ENCODE measurements around the gene SDK1. TPM values are rescaled to one million over a fixed set of nuclear protein-coding genes. Genes with fewer than 3 reads are reported as not detected.
A peak's percentile ranks its signal among the peaks of the same experiment; 100 is the strongest.

The SDK1 gene
- polyA plus RNA-seq, 10 donors = 1.9 to 6.0 (median 2.7) TPM

GRCh38 chr7:3461923-3462322 is 160.9 kb downstream of the SDK1 start:
- DNase-seq = no peak

- no peak for DNase-seq
These were observed 162.6 kb downstream of the SDK1 start for GRCh38 chr7:3463696-3464095.

DNA sequence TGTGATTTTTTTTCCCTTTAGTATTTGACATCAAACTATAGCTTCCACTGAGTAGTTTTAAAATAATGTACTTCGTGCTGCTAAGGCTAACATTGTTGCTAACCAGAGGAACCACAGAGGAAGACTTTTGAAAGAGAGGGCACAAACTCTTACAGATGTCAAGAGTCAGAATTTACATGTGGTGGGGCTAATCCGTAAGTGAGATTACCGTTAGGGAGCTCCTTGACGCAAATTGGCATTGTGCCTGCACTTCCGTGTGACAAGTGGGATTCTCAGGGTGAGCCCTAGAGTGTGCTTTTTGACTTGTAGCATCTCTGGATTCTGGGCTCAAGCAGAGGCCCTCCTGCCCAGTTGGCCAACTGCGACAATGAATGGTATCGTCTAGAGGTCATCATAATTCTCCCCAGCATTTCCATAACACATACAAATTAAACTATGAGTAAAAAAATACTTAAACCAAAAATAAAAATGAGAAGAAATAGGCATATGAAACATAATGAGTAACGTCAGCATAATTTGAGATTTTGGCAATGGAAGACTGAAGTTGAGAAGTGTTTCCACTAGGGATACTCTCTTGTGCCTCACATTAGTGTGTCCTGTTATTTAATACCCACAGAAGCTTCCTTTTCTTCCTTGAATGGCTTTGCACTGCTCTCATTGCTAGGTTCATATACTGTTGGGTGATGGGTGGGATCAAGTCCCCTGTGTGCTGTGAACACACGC is 164.0 kb downstream of the SDK1 start:
- DNase-seq = no peak

- DNase-seq = no peak
These were observed 165.2 kb downstream of the SDK1 start for GRCh38 chr7:3466261-3466660.

- no peak for DNase-seq
These were observed 168.6 kb downstream of the SDK1 start for GRCh38 chr7:3469641-3470040.

- no peak for DNase-seq
These were observed 179.1 kb downstream of the SDK1 start for GRCh38 chr7:3480197-3480596.

DNA sequence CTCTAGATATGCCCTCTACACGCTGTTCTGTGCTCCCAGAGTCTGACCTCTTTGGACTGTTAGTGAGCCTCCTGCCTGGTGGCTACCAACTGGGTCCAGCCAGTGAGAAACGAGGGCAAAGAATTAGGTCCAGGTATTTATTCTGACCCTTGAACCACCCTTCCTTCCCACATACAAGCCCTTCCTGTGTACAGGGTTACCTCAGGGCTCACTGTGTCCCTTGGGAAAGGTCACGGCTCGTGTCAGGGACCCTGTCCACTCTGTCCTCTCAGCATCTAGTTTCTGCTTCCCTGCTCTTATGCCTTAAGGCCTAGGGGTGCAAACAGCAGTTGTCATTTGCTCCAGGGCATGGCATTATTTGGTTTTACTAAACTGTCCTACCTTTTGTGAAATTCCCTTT is 180.4 kb downstream of the SDK1 start:
- no peak for DNase-seq

DNA sequence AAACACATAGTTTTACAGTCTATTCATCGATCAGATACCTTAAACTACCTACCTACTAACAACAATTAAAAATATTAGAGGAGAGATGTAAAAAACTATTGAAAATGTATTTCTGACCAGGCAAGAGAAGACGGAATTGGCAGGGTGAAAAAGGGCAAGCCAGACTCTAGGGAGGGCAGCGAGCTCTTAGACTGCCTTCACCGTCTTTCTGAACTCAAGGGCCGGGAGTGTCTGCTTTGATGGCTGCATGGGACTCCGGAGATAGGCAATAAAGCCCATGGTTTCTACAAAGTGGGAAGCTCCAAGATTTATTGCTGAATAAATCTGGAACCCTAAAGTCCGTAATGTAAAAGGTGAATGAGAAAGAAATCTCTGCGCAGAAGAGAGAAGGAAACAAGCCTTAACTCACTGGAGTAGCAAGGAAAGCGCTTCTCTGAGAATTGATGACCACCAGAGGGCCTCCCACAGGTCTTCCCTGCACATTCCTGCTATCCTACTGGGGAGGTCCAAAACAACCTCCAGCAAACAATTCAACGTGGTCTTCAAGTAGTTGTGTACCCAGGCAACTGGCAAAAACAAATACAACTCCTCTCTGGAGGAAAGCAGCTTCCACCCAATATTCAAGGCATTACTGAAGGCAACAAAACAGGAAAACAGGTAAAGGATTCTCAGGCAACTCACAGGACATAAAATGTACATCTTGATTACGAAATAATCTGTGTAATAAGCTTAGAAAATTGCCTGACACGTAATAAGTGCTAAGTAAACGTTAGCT is 181.3 kb downstream of the SDK1 start:
- DNase-seq = peak; percentile 11 to 51 (median 12)

- DNase-seq = no peak
These were observed 185.8 kb downstream of the SDK1 start for GRCh38 chr7:3486841-3487240.

GRCh38 chr7:3488829-3489228 is 187.8 kb downstream of the SDK1 start:
- DNase-seq = no peak

GRCh38 chr7:3493499-3493898 is 192.4 kb downstream of the SDK1 start:
- DNase-seq = peak in 2 of 3 donors; percentile 2 to 13

DNA sequence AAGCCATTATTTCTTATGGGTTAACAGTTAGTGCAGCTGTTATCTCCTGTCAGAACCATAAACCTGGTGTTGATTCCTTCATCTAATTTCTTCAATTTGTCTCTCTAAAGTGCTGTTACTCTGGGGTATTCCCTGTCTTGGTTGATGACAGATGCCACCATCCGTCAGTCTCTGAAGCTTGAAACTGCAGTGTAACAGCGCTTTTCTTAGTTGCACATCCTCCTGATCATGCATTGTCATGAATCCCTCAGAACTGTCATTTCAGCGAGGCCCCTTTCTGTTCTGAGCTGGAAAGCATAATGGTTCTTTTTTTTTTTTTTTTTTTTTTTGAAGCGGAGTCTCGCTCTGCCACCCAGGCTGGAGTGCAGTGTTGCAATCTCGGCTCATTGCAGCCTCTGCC is 193.9 kb downstream of the SDK1 start:
- DNase-seq = no peak

DNA sequence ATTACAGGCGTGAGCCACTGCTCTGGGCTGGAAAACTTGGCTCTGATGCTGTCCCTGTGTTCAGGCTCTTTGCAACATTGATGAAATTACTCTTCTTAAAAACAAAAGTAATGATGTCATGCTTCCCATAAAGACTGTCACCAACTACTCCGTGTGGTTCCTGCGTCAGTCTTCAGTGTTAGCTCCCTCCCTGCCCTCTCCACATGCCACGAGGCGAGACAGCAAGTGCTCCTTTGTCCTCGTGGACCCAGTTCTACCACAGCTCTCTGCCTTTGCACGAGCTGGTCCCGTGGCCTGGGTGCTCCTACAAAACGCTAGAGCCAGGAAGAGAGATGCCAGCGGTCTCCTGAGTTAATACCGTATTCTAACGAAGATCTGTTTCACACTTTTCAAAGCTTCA is 194.5 kb downstream of the SDK1 start:
- no peak for DNase-seq

DNA sequence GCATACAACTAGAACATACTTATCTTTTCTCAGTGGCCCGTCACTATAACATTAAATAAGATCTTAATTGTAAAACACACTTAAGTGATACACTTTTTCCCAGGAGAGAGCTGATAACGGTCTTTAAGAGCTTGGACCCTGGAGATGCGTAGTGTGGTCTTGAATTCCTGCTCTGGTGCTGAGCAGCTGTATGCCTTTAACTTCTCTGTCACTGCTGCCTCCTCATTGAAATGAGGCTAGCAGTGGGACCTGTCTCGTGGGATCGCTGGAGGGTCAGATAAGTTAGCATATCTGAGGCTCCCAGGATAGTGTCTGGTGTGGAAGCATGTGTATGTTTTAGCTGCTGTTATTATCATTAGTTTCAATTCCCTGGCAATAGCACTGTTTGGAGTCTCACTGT is 194.9 kb downstream of the SDK1 start:
- no peak for DNase-seq

GRCh38 chr7:3497796-3498195 is 196.7 kb downstream of the SDK1 start:
- no peak for DNase-seq

DNA sequence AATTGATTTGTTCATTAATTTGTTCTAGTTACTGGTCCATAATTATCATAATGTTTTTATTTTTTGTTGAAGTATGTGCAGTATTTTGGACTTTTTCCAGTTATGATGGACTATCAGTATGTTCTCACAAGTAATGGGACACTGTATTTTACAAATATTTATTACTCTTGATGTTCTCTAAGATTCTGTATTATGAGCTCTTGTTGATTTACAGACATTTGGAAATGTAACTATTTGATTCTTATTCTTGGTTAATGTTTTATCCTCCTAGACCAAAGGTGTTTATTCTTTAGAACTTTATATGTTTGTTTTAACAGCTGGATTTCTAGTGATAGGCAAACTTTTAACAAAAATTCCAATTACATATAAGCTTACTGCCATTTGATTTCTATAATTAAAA is 200.6 kb downstream of the SDK1 start:
- DNase-seq = no peak

DNA sequence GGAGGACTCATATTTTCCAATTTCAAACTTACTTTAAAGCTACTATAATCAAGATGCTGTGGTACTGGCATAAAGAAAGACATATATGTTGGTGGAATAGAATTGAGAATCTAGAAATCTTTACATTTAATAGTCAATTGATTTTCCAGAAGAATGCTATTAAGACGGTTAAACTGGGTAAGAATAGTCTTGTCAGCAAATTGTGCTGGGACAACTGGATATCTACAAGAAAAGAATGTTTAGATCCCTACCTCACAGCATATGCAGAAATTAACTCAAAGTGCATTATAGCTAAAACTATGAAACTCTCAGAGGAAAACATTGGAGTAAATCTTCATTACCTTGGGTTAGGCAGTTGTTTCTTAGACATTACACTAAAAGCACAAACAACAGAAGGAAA is 203.3 kb downstream of the SDK1 start:
- no peak for DNase-seq

DNA sequence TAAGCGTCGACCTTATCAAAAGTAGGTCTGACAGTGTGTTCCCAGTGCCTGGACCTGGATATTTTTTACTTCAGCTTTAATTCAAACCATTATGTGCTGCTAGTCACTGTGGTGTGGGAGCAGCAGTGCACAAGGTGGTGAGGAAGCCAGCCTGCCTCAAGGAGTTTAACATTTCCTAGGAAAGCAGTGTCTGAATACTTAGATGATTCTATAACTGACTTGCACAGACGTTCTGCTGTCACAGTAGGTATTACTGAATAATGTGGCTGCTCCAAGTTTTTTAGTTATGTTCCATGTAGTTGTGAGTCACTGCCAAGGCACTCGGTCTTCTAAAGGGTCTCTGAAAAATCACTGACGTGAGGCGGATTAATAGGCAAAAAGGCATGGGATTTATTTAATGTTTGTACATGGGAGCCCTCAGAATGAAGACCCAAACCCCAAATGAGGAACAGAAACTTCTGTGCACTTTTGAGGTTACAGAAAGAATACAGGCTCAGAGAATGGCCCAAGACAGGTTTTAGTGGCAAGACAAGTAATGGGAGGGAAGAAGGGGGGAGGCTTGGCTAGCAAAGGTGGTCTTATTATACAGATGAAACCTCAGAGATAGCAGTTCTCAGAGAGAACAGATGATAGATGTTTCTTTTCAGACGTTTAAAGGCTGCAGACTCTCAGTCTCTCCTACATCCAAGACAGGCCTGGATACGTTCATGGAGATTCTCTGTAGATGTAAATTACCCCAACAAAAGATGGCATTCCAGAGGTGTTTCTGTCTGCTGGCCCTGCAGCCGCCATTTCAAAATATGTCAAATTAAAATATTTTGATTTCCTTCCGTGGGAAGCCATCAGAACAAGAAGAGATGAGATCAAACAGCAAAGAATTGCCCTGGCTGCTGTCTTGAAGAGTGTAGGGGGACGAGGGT is 209.3 kb downstream of the SDK1 start:
- no peak for DNase-seq

DNA sequence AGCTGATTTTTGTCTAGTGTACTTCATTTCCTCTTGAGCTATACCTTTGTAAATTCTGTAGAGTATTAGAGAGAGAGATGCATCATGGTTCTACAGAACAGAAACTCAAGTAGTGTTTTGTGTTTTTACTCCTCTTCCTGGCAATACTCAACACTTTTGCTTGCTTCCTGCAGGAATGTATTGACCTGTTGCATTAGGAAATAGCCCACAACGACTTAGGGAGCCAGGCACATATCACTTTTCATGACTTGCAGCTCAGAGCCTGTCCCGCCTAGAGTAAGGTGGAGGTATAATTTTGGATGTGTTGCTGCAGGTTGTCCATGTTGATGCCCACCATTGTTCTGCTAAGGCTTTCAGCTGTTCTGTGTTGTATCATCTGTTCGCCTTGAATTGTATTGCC is 216.3 kb downstream of the SDK1 start:
- no peak for DNase-seq

DNA sequence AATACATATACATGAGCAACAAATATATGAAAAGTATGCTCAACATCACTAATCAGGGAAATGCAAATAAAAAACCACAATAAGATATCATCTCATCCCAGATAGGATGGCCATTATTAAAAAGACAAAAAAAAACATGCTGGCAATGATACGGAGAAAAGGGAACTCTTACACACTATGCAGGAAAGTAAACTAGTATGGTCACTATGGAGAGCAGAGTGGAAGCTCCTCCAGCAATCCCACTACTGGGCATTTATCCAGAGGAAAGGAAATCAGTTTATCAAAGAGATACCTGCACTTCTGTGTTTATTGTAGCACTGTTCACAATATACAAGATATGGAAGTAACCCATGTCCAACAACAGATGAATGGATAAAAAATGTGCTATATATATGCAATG is 217.5 kb downstream of the SDK1 start:
- DNase-seq = no peak

GRCh38 chr7:3520206-3520605 is 219.2 kb downstream of the SDK1 start:
- DNase-seq = no peak

- no peak for DNase-seq
These were observed 226.6 kb downstream of the SDK1 start for GRCh38 chr7:3527496-3528124.

Measured in muscle of back (tissue), 11 donors.